Smooth muscle cell (in vitro differentiated cells): Measurements from ENCODE around the gene R3HDM1. TPM values are rescaled to one million over a fixed set of nuclear protein-coding genes. Genes with fewer than 3 reads are reported as not detected.

ENCODE experiments used
- DNase-seq: peaks from one replicate; lab custom pipeline; 2025; ENCODE audit not compliant: unreplicated experiment; lab: John Stamatoyannopoulos, UW
- H2AFZ ChIP-seq: fragments of 200-600 bp; sonication (generic); 2 replicates; pipeline ENCODE4 v1.6.0; 2016; ENCODE audit warnings: antibody characterized with exemption, low read depth, mild to moderate bottlenecking
- H3F3A ChIP-seq: fragments of 200-600 bp; sonication (generic); 2 replicates; pipeline ENCODE4 v1.6.0; 2017; ENCODE audit warnings: antibody characterized with exemption, low read depth
- H3K27ac ChIP-seq: fragments of 200-600 bp; sonication (generic); 2 replicates; pipeline ENCODE4 v1.5.1; 2016; ENCODE audit warnings: low read depth, mild to moderate bottlenecking
- H3K27me3 ChIP-seq: fragments of 200-600 bp; sonication (generic); 2 replicates; pipeline ENCODE4 v1.6.1; 2016; ENCODE audit warnings: low read depth, mild to moderate bottlenecking
- H3K36me3 ChIP-seq: fragments of 200-600 bp; sonication (generic); 2 replicates; pipeline ENCODE4 v1.5.1; 2016; ENCODE audit warnings: low read depth
- H3K4me1 ChIP-seq: fragments of 200-600 bp; sonication (generic); 2 replicates; pipeline ENCODE4 v1.5.1; 2016; ENCODE audit warnings: low read depth
- H3K4me2 ChIP-seq: fragments of 200-600 bp; sonication (generic); 2 replicates; pipeline ENCODE4 v1.6.0; 2016; ENCODE audit warnings: mild to moderate bottlenecking
- H3K4me3 ChIP-seq: fragments of 200-600 bp; sonication (generic); 2 replicates; pipeline ENCODE4 v1.5.1; 2016; ENCODE audit warnings: mild to moderate bottlenecking
- H3K79me2 ChIP-seq: fragments of 200-600 bp; sonication (generic); 2 replicates; pipeline ENCODE4 v1.6.0; 2016; ENCODE audit warnings: low read depth, mild to moderate bottlenecking
- H3K9ac ChIP-seq: fragments of 200-600 bp; sonication (generic); 2 replicates; pipeline ENCODE4 v1.6.0; 2016; ENCODE audit warnings: low read depth
- H3K9me3 ChIP-seq: fragments of 200-600 bp; sonication (generic); replicated peaks from 2 replicates; pipeline ENCODE4 v1.5.1; 2016; ENCODE audit warnings: low read depth
- H4K20me1 ChIP-seq: fragments of 200-600 bp; sonication (generic); 2 replicates; pipeline ENCODE4 v1.6.0; 2016; ENCODE audit warnings: low read depth
- CTCF ChIP-seq: fragments of 200-600 bp; sonication (generic); IDR thresholded peaks from 2 replicates; pipeline ENCODE4 v1.5.1; 2017; ENCODE audit warnings: borderline replicate concordance, mild to moderate bottlenecking, antibody characterized with exemption; ENCODE audit not compliant: insufficient read depth, poor library complexity, severe bottlenecking
- WGBS: methylation state at CpG from one replicate; pipeline ENCODE4 v1.1.7; 2016; ENCODE audit warnings: low lambda C conversion rate; 5-methylcytosine and 5-hydroxymethylcytosine counted together
- polyA plus RNA-seq: library from polyadenylated mRNA; unstranded; fragments of >200 nt; fragmentation: Nextera tagmentation; extraction: Ambion mirVana; gene quantifications from 2 replicates; pipeline ENCODE4 v1.2.1, GENCODE V29; 2016
- total RNA-seq: library from RNA; depleted of rRNA; stranded (reverse); fragments of >200 nt; gene quantifications from 2 replicates; pipeline ENCODE4 v1.2.3, GENCODE V29; 2014

R3HDM1 gene
- total and polyA plus RNA-seq, 2 experiments from 2014 or later, result 14.2 to 20.6 TPM

- Histone ChIP-seq H3K27ac (no peak overlapping the region), H3K9ac (no peak overlapping the region), H3K4me3 (no peak overlapping the region), H3K36me3 (peaks cover 52% of the 10 kb centered on the region), H3K27me3 (no peaks in the 10 kb centered on the region), H3K4me2 (no peak overlapping the region), H3K79me2 (peaks cover 38% of the 10 kb centered on the region), H3K9me3 (peaks cover 9% of the 10 kb centered on the region), H2AFZ (no peak overlapping the region), H4K20me1 (peaks cover 53% of the 10 kb centered on the region), H3F3A (no peaks in the 10 kb centered on the region), H3K4me1 (no peaks in the 10 kb centered on the region)
- no peak for DNase-seq
- WGBS, result 100% methylated on average over 1 of the region's 1 CpG
- TF ChIP-seq CTCF, result no peak
These were observed 225.4 kb downstream of the R3HDM1 start for GRCh38 chr2:135756692-135757091.

- Histone ChIP-seq H3K9ac (no peak overlapping the region), H3K4me1 (no peaks in the 10 kb centered on the region), H3K9me3 (no peaks in the 10 kb centered on the region), H3K36me3 (peaks cover 18% of the 10 kb centered on the region), H2AFZ (no peak overlapping the region), H3K27ac (no peak overlapping the region), H3K79me2 (peaks cover 16% of the 10 kb centered on the region), H3K4me3 (no peak overlapping the region), H3K4me2 (no peak overlapping the region), H3F3A (no peaks in the 10 kb centered on the region), H3K27me3 (no peaks in the 10 kb centered on the region), H4K20me1 (peaks cover 85% of the 10 kb centered on the region)
- TF ChIP-seq CTCF, result no peak
- no peak for DNase-seq
These were observed 230.7 kb downstream of the R3HDM1 start for GRCh38 chr2:135762022-135762421.

- no peak for TF ChIP-seq CTCF
- peaks cover 17% of the 10 kb centered on the region for H3K79me2 ChIP-seq
These were observed 231.2 kb downstream of the R3HDM1 start for GRCh38 chr2:135762530-135762929.

GRCh38 chr2:135768863-135769262, 237.6 kb downstream of the R3HDM1 start:
- Histone ChIP-seq H4K20me1 (peaks cover 44% of the 10 kb centered on the region), H3K27me3 (no peaks in the 10 kb centered on the region), H3K4me3 (no peak overlapping the region), H3K79me2 (peaks cover 11% of the 10 kb centered on the region), H2AFZ (no peak overlapping the region), H3K9me3 (no peaks in the 10 kb centered on the region), H3K36me3 (peaks cover 35% of the 10 kb centered on the region), H3K4me2 (no peak overlapping the region), H3K27ac (no peak overlapping the region), H3F3A (no peaks in the 10 kb centered on the region), H3K9ac (no peak overlapping the region), H3K4me1 (no peaks in the 10 kb centered on the region)
- TF ChIP-seq CTCF, result no peak
- WGBS, result 91% methylated on average over 8 of the region's 8 CpGs
- DNase-seq, result no peak

More at GRCh38 chr2:135762530-135762929, 231.2 kb downstream of the R3HDM1 start:
- Histone ChIP-seq H3K4me3 (no peak overlapping the region), H3K27me3 (no peaks in the 10 kb centered on the region), H3K4me2 (no peak overlapping the region), H3K27ac (no peak overlapping the region), H3K9me3 (no peaks in the 10 kb centered on the region), H3F3A (no peaks in the 10 kb centered on the region), H2AFZ (no peak overlapping the region), H3K36me3 (peaks cover 18% of the 10 kb centered on the region), H3K9ac (no peak overlapping the region), H3K4me1 (no peaks in the 10 kb centered on the region), H4K20me1 (peaks cover 88% of the 10 kb centered on the region)
- no peak for DNase-seq
- WGBS, result 97% methylated on average over 1 of the region's 1 CpG
